ENCODE results near the gene ADGRG6.

The ADGRG6 gene

DNA sequence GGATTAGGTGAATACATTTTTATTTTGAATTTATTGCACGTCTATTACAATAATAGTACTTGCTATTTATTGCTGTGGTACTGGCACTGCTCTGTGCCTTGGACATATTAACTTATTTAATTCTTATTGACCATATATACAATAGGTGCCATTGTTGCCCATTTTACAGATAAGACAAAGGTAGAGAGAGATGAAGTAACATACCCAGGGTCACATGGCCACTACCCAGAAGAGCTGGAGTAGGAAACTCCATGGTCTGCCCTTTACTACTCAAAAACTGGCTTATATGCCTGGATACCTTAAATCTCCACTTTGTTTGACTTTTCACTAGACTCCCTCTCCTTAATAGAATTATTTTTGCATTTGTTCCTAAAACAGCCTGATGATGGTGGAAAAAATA is 67.5 kb downstream of the ADGRG6 start:
- H3K4me1 ChIP-seq (ENCODE audit: control insufficient read depth in 2 of 2, insufficient read depth in 2 of 2, low read length in 2 of 2) = no peaks in the 10 kb centered on the region
- no peaks in the 10 kb centered on the region for H3K9me3 ChIP-seq (ENCODE audit: control insufficient read depth in 2 of 2, low read length in 2 of 2)
- H3K4me3 ChIP-seq (ENCODE audit: low read length in 2 of 2) = no peak overlapping the region
- no peaks in the 10 kb centered on the region for H3K36me3 ChIP-seq (ENCODE audit: control insufficient read depth in 2 of 2, insufficient read depth in 2 of 2, low read length in 2 of 2)
- H3K27ac ChIP-seq (ENCODE audit: low read depth in 2 of 2, low read length in 2 of 2) = no peak overlapping the region
- no peaks in the 10 kb centered on the region for H3K27me3 ChIP-seq (ENCODE audit: control insufficient read depth in 2 of 2, insufficient read depth in 2 of 2, low read length in 2 of 2)
- H3K9ac ChIP-seq (ENCODE audit: low read depth in 1 of 2, low read length in 2 of 2) = no peak overlapping the region

- Histone ChIP-seq H3K9me3 (ENCODE audit: control insufficient read depth in 2 of 2, low read length in 2 of 2) (no peaks in the 10 kb centered on the region), H3K27me3 (ENCODE audit: control insufficient read depth in 2 of 2, insufficient read depth in 2 of 2, low read length in 2 of 2) (no peaks in the 10 kb centered on the region), H3K4me1 (ENCODE audit: control insufficient read depth in 2 of 2, insufficient read depth in 2 of 2, low read length in 2 of 2) (peaks cover 0 to 8% of the 10 kb centered on the region in 2 donors), H3K36me3 (ENCODE audit: control insufficient read depth in 2 of 2, insufficient read depth in 2 of 2, low read length in 2 of 2) (no peaks in the 10 kb centered on the region), H3K9ac (ENCODE audit: low read depth in 1 of 2, low read length in 2 of 2) (no peak overlapping the region), H3K27ac (ENCODE audit: low read depth in 2 of 2, low read length in 2 of 2) (no peak overlapping the region), H3K4me3 (ENCODE audit: low read length in 2 of 2) (no peak overlapping the region)
These were observed 70.5 kb downstream of the ADGRG6 start for GRCh38 chr6:142372348-142372747.

DNA sequence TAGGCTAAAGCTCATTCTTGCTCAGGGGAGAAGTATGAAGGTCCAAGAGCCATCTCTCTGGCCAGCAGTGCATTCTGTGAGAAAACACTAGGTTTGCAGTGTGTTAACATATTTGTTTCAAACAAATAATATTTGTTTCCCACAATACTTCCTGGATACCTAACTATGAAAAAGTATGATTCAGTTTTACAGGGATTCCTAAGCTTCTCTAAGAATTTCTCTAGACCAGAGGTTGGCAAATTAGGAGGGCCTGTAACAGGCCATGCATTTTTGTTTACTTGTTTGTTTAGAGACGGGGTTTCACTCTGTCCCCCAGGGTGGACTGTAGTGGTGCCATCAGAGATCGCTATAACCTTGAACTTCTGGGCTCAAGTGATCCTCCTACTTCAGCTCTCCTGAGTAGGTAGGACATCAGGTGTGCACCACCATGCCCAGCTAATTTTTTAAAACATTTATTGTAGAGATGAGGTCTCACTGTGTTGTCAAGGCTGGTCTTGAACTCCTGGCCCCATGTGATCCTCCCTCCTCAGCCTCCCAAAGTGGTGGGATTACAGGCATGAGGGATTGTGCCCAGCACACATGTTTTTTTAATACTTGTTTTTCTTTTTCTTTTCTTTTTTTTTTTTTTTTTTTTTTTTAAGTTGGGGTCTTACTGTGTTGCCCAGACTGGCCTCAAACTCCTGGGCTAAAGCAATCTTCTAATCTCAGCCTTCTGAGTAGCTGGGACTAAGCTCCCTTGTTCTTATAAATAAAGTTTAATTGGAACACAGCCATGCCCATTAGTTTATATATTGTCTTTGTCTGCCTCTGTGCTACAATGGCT is 71.7 kb downstream of the ADGRG6 start:
- H3K27me3 ChIP-seq (ENCODE audit: control insufficient read depth in 2 of 2, insufficient read depth in 2 of 2, low read length in 2 of 2) = no peaks in the 10 kb centered on the region
- H3K36me3 ChIP-seq (ENCODE audit: control insufficient read depth in 2 of 2, insufficient read depth in 2 of 2, low read length in 2 of 2) = no peaks in the 10 kb centered on the region
- no peak overlapping the region for H3K27ac ChIP-seq (ENCODE audit: low read depth in 2 of 2, low read length in 2 of 2)
- H3K4me3 ChIP-seq (ENCODE audit: low read length in 2 of 2) = no peak overlapping the region
- no peaks in the 10 kb centered on the region for H3K9me3 ChIP-seq (ENCODE audit: control insufficient read depth in 2 of 2, low read length in 2 of 2)
- H3K4me1 ChIP-seq (ENCODE audit: control insufficient read depth in 2 of 2, insufficient read depth in 2 of 2, low read length in 2 of 2) = peaks cover 0 to 10% of the 10 kb centered on the region in 2 donors
- H3K9ac ChIP-seq (ENCODE audit: low read depth in 1 of 2, low read length in 2 of 2) = no peak overlapping the region

DNA sequence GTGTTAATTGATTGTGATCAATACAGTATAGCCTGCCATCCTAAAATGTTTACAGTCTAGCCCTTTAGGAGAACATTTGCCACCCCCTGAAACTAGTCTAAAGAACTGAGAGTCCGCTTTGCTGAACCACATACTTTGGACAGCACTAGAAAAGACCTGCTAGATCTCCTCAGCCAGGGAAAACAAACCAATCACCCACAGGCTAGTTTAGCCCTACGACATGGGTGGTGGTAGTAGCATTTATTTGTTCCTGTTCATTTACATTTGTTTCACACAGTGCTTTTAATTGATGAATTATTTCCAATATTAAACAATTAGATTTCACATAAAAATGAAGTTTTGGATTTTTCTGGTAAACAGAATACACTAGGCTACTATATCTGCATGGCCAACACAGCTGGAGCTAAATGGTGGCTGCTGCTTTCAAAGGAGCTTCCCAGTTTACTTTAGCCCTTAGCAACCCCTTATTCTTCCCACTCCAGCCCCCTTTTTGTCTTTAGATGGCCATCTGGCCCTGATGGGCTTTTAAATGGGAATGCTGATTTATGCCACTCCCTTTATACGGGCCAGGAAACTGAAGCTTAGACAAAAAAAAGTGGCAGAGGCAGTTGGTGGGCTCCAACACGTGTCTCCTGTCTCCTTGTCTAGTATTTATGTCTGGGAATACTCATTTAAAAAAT is 72.4 kb downstream of the ADGRG6 start:
- H3K4me3 ChIP-seq (ENCODE audit: low read length in 2 of 2) = no peak overlapping the region
- H3K9ac ChIP-seq (ENCODE audit: low read depth in 1 of 2, low read length in 2 of 2) = no peak overlapping the region
- no peaks in the 10 kb centered on the region for H3K9me3 ChIP-seq (ENCODE audit: control insufficient read depth in 2 of 2, low read length in 2 of 2)
- H3K27me3 ChIP-seq (ENCODE audit: control insufficient read depth in 2 of 2, insufficient read depth in 2 of 2, low read length in 2 of 2) = no peaks in the 10 kb centered on the region
- no peaks in the 10 kb centered on the region for H3K36me3 ChIP-seq (ENCODE audit: control insufficient read depth in 2 of 2, insufficient read depth in 2 of 2, low read length in 2 of 2)
- no peak overlapping the region for H3K27ac ChIP-seq (ENCODE audit: low read depth in 2 of 2, low read length in 2 of 2)
- H3K4me1 ChIP-seq (ENCODE audit: control insufficient read depth in 2 of 2, insufficient read depth in 2 of 2, low read length in 2 of 2) = peaks cover 0 to 10% of the 10 kb centered on the region in 2 donors

DNA sequence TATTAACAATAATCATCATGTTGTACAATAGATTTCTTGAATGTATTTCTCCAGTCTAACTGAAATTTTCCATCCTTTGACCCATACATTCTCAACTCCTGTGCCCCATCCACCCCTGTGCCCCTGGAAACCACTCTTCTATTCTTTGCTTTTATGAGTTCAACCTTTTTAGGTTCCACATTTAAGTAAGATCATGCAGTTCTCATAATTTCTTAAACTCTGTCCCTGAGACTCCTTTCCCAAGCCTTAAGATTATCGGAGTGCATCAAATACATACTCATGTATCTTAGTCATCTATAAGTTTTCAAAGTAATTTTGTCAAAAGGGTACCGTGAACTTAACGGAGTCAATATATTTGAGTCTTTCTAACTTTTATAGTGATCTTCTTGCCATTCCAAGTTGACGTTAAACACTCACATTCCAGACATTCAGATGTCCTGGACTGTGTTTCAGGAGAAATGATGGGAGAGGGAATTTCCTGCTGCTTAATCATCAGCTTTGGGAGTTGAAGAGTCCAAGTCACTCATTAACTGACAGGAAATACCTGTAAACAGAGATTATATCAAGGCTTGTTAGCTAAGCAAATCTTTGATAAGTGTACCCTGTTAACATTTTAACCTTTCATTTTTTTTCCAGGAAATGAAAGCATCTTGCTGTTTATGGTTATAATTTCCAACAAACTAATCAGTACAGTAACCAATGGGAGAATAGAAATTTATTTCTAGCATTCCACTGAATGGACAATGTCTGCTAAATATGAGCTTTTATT is 73.3 kb downstream of the ADGRG6 start:
- no peak overlapping the region for H3K9ac ChIP-seq (ENCODE audit: low read depth in 1 of 2, low read length in 2 of 2)
- H3K27ac ChIP-seq (ENCODE audit: low read depth in 2 of 2, low read length in 2 of 2) = no peak overlapping the region
- H3K27me3 ChIP-seq (ENCODE audit: control insufficient read depth in 2 of 2, insufficient read depth in 2 of 2, low read length in 2 of 2) = no peaks in the 10 kb centered on the region
- H3K4me3 ChIP-seq (ENCODE audit: low read length in 2 of 2) = no peak overlapping the region
- H3K36me3 ChIP-seq (ENCODE audit: control insufficient read depth in 2 of 2, insufficient read depth in 2 of 2, low read length in 2 of 2) = no peaks in the 10 kb centered on the region
- H3K9me3 ChIP-seq (ENCODE audit: control insufficient read depth in 2 of 2, low read length in 2 of 2) = no peaks in the 10 kb centered on the region
- H3K4me1 ChIP-seq (ENCODE audit: control insufficient read depth in 2 of 2, insufficient read depth in 2 of 2, low read length in 2 of 2) = peaks cover 0 to 10% of the 10 kb centered on the region in 2 donors

- Histone ChIP-seq H3K9me3 (ENCODE audit: control insufficient read depth in 2 of 2, low read length in 2 of 2) (no peaks in the 10 kb centered on the region), H3K4me1 (ENCODE audit: control insufficient read depth in 2 of 2, insufficient read depth in 2 of 2, low read length in 2 of 2) (peaks cover 0 to 10% of the 10 kb centered on the region in 2 donors), H3K4me3 (ENCODE audit: low read length in 2 of 2) (no peak overlapping the region), H3K27ac (ENCODE audit: low read depth in 2 of 2, low read length in 2 of 2) (no peak overlapping the region), H3K9ac (ENCODE audit: low read depth in 1 of 2, low read length in 2 of 2) (no peak overlapping the region), H3K27me3 (ENCODE audit: control insufficient read depth in 2 of 2, insufficient read depth in 2 of 2, low read length in 2 of 2) (no peaks in the 10 kb centered on the region), H3K36me3 (ENCODE audit: control insufficient read depth in 2 of 2, insufficient read depth in 2 of 2, low read length in 2 of 2) (no peaks in the 10 kb centered on the region)
These were observed 74.3 kb downstream of the ADGRG6 start for GRCh38 chr6:142376115-142376514.

DNA sequence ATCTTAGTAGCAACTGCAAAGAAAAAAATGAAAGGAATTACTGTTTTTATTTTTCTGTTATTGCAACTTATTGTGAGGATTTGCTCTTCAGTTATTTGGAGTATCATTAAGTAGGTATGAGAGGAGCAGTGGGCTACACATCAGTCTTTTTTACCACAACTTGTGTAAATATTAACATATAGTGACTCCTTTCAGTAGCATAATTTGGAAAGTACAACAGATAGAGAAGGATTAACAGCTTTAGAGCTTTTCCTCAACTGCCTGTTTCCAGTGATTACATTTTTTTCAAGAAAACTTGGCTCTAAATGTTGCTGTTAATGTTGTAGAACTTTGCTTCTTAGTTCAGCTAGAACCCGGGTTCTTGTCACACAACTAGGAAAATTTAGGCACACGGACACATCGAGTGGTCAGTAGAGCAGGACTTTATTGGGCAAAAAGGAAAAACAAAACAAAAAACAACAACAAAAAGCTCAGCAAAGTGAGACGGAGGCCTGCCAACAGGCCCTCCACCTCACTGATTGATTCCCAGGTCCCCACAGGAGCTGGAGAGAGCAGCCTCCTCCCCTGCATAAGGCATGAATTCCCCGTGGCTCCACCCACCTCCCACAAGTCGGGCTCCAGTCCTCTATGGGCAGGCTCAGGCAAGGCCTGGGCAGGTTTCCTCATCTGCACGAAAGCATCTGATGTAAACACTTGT is 75.1 kb downstream of the ADGRG6 start:
- H3K4me3 ChIP-seq (ENCODE audit: low read length in 2 of 2) = no peak overlapping the region
- peaks cover 0 to 10% of the 10 kb centered on the region in 2 donors for H3K4me1 ChIP-seq (ENCODE audit: control insufficient read depth in 2 of 2, insufficient read depth in 2 of 2, low read length in 2 of 2)
- no peaks in the 10 kb centered on the region for H3K27me3 ChIP-seq (ENCODE audit: control insufficient read depth in 2 of 2, insufficient read depth in 2 of 2, low read length in 2 of 2)
- no peak overlapping the region for H3K9ac ChIP-seq (ENCODE audit: low read depth in 1 of 2, low read length in 2 of 2)
- H3K27ac ChIP-seq (ENCODE audit: low read depth in 2 of 2, low read length in 2 of 2) = no peak overlapping the region
- no peaks in the 10 kb centered on the region for H3K9me3 ChIP-seq (ENCODE audit: control insufficient read depth in 2 of 2, low read length in 2 of 2)
- H3K36me3 ChIP-seq (ENCODE audit: control insufficient read depth in 2 of 2, insufficient read depth in 2 of 2, low read length in 2 of 2) = no peaks in the 10 kb centered on the region

DNA sequence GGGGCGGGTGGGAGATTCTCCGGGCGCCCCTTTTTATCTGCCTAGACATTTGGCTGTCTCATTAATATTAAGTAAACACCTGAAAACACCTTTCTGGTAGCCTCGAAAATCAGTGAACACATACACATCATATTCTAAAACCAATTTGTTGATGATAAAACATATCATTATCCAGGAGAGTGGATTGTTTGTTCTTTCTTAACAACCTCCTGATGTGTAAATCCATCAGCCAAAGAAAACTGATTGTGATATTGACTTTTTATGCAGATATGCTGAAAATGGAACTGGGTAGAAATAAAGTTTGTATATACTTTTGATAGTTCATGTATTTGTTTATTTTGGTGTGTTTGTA is 75.7 kb downstream of the ADGRG6 start:
- no peak overlapping the region for H3K9ac ChIP-seq (ENCODE audit: low read depth in 1 of 2, low read length in 2 of 2)
- H3K4me1 ChIP-seq (ENCODE audit: control insufficient read depth in 2 of 2, insufficient read depth in 2 of 2, low read length in 2 of 2) = peaks cover 0 to 10% of the 10 kb centered on the region in 2 donors
- no peaks in the 10 kb centered on the region for H3K36me3 ChIP-seq (ENCODE audit: control insufficient read depth in 2 of 2, insufficient read depth in 2 of 2, low read length in 2 of 2)
- no peaks in the 10 kb centered on the region for H3K27me3 ChIP-seq (ENCODE audit: control insufficient read depth in 2 of 2, insufficient read depth in 2 of 2, low read length in 2 of 2)
- H3K27ac ChIP-seq (ENCODE audit: low read depth in 2 of 2, low read length in 2 of 2) = no peak overlapping the region
- H3K9me3 ChIP-seq (ENCODE audit: control insufficient read depth in 2 of 2, low read length in 2 of 2) = no peaks in the 10 kb centered on the region
- no peak overlapping the region for H3K4me3 ChIP-seq (ENCODE audit: low read length in 2 of 2)

DNA sequence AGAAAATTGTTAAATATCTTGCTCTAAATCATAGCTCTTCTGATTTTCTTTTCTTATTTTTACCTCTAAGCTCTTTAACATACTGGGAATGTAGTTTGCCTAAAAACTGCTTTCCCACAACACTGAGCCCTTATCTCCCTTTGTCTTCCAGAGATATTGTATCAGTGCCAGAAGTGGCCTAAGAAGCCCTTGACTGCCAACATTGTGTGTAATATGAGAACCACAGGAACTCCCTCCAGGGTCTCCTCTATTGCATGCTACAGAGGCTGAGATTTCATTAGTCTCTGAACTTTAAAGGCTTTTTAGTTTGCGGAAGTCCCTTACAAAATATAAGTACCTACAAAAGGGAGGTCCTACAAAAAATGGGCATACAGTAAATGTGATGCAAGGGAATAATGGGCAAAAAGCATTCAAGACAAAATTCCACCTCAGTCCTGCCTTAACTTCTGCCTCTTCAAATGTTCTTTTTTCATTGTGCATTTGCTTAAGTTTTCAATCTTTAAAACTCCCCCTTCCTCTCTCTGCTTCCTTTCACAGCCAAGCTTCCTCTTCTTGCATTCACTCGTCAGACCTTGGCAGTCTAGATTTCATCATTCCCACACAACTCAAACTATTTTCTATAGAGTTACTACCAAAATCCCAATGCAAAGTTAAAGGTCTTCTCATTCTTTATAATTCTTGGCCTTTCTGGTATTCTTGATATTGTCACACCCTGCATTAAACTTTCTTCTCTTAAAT is 76.5 kb downstream of the ADGRG6 start:
- Histone ChIP-seq H3K4me3 (ENCODE audit: low read length in 2 of 2) (no peak overlapping the region), H3K27ac (ENCODE audit: low read depth in 2 of 2, low read length in 2 of 2) (no peak overlapping the region)

More for the DNA sequence above, 76.5 kb downstream of the ADGRG6 start:
- peaks cover 0 to 10% of the 10 kb centered on the region in 2 donors for H3K4me1 ChIP-seq (ENCODE audit: control insufficient read depth in 2 of 2, insufficient read depth in 2 of 2, low read length in 2 of 2)
- H3K36me3 ChIP-seq (ENCODE audit: control insufficient read depth in 2 of 2, insufficient read depth in 2 of 2, low read length in 2 of 2) = no peaks in the 10 kb centered on the region
- no peaks in the 10 kb centered on the region for H3K27me3 ChIP-seq (ENCODE audit: control insufficient read depth in 2 of 2, insufficient read depth in 2 of 2, low read length in 2 of 2)
- no peaks in the 10 kb centered on the region for H3K9me3 ChIP-seq (ENCODE audit: control insufficient read depth in 2 of 2, low read length in 2 of 2)
- no peak overlapping the region for H3K9ac ChIP-seq (ENCODE audit: low read depth in 1 of 2, low read length in 2 of 2)

Data from mucosa of rectum (tissue), 2 donors.